ENCODE results near the gene ABHD4.
"Not testable (repeated sequence)": the region's sequence is repeated elsewhere in the genome, so short reads cannot be mapped to it uniquely, and the experiment has no call there.

The ABHD4 gene

DNA sequence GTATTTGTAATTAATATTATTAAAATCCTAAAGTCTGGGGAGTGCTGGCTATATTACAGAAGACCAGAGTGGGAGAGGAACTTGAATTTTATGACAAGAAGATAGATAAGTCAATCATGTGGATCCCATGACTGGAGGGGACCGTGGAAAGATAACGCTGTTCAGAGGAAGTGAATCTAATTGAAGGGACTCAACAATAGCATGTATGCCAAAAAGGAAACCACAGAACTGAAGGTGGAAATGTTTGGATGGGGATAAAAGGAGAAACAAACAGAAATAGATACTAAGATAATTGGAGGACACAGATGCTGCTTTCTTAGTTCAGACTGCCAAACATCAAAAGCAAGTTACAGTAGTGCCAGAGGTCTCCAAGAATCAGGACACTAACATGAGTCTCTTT, 24.9 kb downstream of the ABHD4 start:
- H3K27me3 ChIP-seq (ENCODE audit: control insufficient read depth, insufficient read depth, low read length), result no peaks in the 10 kb centered on the region
- H3K27ac ChIP-seq (ENCODE audit: low read depth, low read length), result no peak overlapping the region
- H3K9ac ChIP-seq (ENCODE audit: low read length), result no peak overlapping the region
- H3K36me3 ChIP-seq (ENCODE audit: control insufficient read depth, insufficient read depth, low read length), result no peaks in the 10 kb centered on the region
- H3K4me1 ChIP-seq (ENCODE audit: control insufficient read depth, insufficient read depth, low read length), result no peaks in the 10 kb centered on the region
- H3K4me3 ChIP-seq (ENCODE audit: low read length), result no peak overlapping the region

DNA sequence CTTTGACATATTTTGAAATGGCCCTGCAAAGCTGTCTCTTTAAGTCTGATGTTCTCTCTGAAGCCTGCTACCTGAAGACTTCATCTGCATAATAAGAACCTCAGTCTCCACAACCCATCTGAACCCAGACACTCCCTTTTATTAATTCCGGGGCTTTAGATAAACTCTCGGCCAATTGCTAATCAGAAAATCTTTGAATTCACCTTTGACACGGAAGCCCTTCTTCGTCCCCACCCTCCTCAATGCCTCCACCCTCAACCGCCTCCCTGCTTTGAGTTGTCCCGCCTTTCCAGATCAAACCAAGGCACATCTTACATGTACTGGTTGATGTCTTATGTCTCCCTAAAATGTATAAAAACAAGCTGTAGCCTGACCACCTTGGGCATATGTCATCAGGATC, 28.5 kb downstream of the ABHD4 start:
- Histone ChIP-seq H3K27me3 (ENCODE audit: control insufficient read depth, insufficient read depth, low read length) (no peaks in the 10 kb centered on the region), H3K36me3 (ENCODE audit: control insufficient read depth, insufficient read depth, low read length) (no peaks in the 10 kb centered on the region), H3K4me3 (ENCODE audit: low read length) (no peak overlapping the region), H3K27ac (ENCODE audit: low read depth, low read length) (no peak overlapping the region), H3K9ac (ENCODE audit: low read length) (no peak overlapping the region), H3K4me1 (ENCODE audit: control insufficient read depth, insufficient read depth, low read length) (no peaks in the 10 kb centered on the region)

DNA sequence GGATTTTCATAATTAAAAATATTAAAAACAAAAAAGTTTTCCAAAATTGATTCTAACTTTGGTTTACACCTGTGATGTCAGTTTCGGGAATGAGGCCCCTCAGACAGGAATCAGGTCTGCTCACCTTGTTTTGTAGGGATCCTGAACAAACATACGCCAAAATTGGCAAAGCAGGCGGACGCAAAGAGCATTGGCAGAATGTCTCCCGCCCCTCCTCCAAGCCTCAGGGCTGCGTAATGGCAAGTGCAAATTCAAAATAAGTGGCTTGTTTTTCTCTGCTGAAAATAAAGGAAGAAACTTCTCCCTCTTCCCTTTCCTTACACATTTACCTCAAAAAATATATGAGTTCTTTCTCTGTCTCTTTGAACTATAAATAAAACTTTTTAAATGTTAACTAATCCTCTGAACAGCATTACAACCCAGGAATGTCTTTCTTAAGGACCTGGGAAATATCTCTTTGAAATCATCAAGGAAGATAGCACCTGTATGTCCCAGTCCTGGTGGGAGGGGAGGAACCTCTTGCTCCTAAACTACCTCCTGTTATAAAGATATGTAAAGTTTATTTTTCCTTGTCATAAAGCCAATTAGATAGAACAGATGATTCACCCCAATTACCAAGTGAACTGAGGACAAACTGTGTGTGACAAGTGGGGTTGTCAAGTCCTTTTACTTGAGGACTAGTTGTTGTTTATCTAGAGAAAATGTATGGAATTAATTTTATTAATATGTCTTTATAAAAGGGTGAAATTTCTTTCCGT, 29.6 kb downstream of the ABHD4 start:
- no peaks in the 10 kb centered on the region for H3K4me1 ChIP-seq (ENCODE audit: control insufficient read depth, insufficient read depth, low read length)
- no peak overlapping the region for H3K27ac ChIP-seq (ENCODE audit: low read depth, low read length)
- no peaks in the 10 kb centered on the region for H3K36me3 ChIP-seq (ENCODE audit: control insufficient read depth, insufficient read depth, low read length)
- no peaks in the 10 kb centered on the region for H3K27me3 ChIP-seq (ENCODE audit: control insufficient read depth, insufficient read depth, low read length)
- no peak overlapping the region for H3K9ac ChIP-seq (ENCODE audit: low read length)
- no peak overlapping the region for H3K4me3 ChIP-seq (ENCODE audit: low read length)

DNA sequence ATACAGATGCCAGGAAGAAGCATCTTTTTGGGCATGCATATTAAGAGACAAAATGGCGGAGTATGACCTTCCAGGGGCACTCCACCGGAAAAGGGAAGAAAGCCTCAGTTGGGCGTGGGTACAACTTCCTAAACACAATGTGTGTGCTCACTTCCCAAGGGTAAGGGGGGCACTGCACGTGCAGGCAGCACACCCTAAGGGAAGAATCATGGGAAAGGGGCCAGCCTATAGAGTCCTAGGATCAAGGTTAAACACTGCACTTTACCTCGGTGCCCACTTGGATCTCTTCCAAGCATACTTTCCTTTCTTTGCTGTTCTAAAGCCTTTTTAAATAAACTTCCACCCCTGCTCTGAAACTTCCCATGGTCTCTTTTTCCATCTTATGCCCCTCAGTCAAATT, 31.3 kb downstream of the ABHD4 start:
- no peak overlapping the region for H3K27ac ChIP-seq (ENCODE audit: low read depth, low read length)
- no peaks in the 10 kb centered on the region for H3K36me3 ChIP-seq (ENCODE audit: control insufficient read depth, insufficient read depth, low read length)
- no peaks in the 10 kb centered on the region for H3K27me3 ChIP-seq (ENCODE audit: control insufficient read depth, insufficient read depth, low read length)
- H3K4me1 ChIP-seq (ENCODE audit: control insufficient read depth, insufficient read depth, low read length), result no peaks in the 10 kb centered on the region
- H3K9ac ChIP-seq (ENCODE audit: low read length), result no peak overlapping the region
- no peak overlapping the region for H3K4me3 ChIP-seq (ENCODE audit: low read length)

DNA sequence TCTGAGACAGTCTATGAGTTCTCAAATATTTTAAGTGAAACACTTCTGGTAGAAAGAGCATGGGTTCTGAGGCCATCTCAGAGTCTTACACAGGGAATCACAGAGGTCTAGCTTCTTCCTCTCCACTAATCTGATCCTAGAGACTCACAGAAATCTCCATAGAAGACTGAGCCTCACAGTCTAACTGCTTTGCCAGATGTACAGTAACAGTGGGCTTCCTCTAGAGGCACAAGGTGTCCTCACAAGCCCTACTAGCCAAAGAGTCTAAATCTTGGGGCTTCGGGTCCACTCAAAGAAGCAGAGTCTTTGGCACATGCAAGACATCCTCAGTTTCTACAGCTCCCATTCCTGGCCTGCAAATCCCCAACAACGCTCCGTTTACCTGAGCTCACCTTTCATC, 32.0 kb downstream of the ABHD4 start:
- H3K27ac ChIP-seq (ENCODE audit: low read depth, low read length), result no peak overlapping the region
- H3K9ac ChIP-seq (ENCODE audit: low read length), result no peak overlapping the region
- no peaks in the 10 kb centered on the region for H3K27me3 ChIP-seq (ENCODE audit: control insufficient read depth, insufficient read depth, low read length)
- no peak overlapping the region for H3K4me3 ChIP-seq (ENCODE audit: low read length)
- H3K4me1 ChIP-seq (ENCODE audit: control insufficient read depth, insufficient read depth, low read length), result no peaks in the 10 kb centered on the region
- H3K36me3 ChIP-seq (ENCODE audit: control insufficient read depth, insufficient read depth, low read length), result no peaks in the 10 kb centered on the region

DNA sequence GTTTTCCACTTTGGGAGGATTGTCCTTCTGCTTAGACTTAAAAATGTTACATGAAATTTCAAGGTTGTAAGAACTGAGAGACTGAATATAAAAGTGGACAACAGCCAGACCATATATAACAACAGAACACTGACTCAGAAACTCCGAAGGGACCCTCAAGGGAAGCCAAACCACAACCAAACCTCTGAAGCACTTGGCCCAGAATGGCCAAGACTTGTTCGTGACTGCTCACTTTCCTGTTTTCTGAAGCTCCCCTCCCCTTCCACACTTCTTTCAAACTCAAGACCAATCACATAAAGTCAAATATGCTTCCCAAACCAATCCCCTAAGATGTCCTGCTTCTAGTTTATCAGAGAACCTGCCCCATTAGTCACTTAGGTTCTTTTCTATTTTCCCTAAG, 32.4 kb downstream of the ABHD4 start:
- no peak overlapping the region for H3K9ac ChIP-seq (ENCODE audit: low read length)
- no peaks in the 10 kb centered on the region for H3K4me1 ChIP-seq (ENCODE audit: control insufficient read depth, insufficient read depth, low read length)
- no peak overlapping the region for H3K27ac ChIP-seq (ENCODE audit: low read depth, low read length)
- no peaks in the 10 kb centered on the region for H3K27me3 ChIP-seq (ENCODE audit: control insufficient read depth, insufficient read depth, low read length)
- no peaks in the 10 kb centered on the region for H3K36me3 ChIP-seq (ENCODE audit: control insufficient read depth, insufficient read depth, low read length)
- no peak overlapping the region for H3K4me3 ChIP-seq (ENCODE audit: low read length)

DNA sequence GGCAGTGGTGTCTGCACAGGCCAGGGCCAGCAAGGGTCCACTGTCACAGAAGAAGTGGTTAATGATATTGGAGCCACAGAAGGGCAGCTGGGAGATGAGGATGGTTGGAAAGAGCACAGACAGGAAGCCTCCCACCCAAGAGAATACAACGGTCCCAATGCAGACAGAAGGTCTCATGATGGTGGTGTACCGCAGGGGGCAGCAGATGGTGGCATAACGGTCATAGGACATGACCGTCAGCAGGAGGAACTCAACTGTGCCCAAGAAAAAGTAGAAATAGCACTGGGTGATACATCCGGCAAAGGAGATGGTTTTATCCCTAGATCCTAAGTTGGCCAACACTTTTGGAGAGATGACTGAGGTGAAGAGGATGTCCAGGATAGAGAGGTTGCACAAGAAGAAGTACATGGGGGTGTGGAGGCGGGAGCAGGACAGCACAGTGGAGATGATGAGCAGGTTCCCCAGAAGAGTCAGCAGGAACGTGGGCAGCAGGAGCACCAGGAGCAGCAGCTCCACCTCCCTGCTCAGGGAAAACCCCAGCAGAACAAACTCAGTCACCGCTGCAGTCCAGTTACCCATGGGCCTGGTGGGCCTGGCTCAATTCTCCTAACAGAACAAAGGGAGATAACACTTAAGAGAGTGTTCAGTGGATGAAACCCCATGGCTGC, 36.3 kb downstream of the ABHD4 start:
- Histone ChIP-seq H3K9ac (ENCODE audit: low read length) (no peak overlapping the region), H3K4me1 (ENCODE audit: control insufficient read depth, insufficient read depth, low read length) (no peaks in the 10 kb centered on the region), H3K36me3 (ENCODE audit: control insufficient read depth, insufficient read depth, low read length) (no peaks in the 10 kb centered on the region), H3K27me3 (ENCODE audit: control insufficient read depth, insufficient read depth, low read length) (no peaks in the 10 kb centered on the region), H3K4me3 (ENCODE audit: low read length) (no peak overlapping the region), H3K27ac (ENCODE audit: low read depth, low read length) (no peak overlapping the region)

DNA sequence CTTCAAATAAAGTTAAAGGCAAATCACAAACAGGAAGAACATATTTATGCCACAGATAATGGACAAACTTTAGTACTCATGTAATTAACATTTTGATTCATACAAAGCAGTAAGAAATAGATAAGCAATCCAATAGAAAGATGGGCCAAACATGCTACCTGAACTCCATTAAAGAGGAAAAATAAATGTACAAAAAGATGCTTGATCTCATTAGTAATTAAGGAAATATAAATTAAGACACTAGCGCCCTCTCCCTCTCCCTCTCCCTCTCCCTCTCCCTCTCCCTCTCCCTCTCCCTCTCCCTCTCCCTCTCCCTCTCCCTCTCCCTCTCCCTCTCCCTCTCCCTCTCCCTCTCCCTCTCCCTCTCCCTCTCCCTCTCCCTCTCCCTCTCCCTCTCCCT, 37.9 kb downstream of the ABHD4 start:
- not testable (repeated sequence) for H3K27me3 ChIP-seq (ENCODE audit: control insufficient read depth, insufficient read depth, low read length); H3K27ac ChIP-seq (ENCODE audit: low read depth, low read length); H3K9ac ChIP-seq (ENCODE audit: low read length); H3K4me1 ChIP-seq (ENCODE audit: control insufficient read depth, insufficient read depth, low read length); H3K4me3 ChIP-seq (ENCODE audit: low read length); H3K36me3 ChIP-seq (ENCODE audit: control insufficient read depth, insufficient read depth, low read length)

DNA sequence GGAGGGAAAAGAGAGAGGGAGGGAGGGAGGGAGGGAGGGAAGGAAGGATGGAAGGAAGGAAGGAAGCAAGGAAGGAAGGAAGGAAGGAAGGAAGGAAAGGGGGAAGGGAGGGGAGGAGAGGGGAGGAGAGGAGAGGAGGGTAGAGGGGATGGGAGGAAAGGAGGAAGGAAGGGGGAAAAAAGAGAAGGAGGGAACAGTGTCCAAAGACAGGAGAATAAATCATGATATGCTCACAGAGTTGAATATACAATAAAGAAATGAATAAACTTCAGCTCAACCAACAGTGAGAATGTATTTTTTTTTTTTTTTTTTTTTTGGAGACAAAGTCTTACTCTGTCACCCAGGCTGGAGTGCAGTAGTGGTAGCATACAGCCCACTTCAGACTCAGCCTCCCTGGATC, 42.1 kb downstream of the ABHD4 start:
- Histone ChIP-seq H3K27me3 (ENCODE audit: control insufficient read depth, insufficient read depth, low read length) (no peaks in the 10 kb centered on the region), H3K4me3 (ENCODE audit: low read length) (no peak overlapping the region), H3K36me3 (ENCODE audit: control insufficient read depth, insufficient read depth, low read length) (no peaks in the 10 kb centered on the region), H3K9ac (ENCODE audit: low read length) (no peak overlapping the region), H3K4me1 (ENCODE audit: control insufficient read depth, insufficient read depth, low read length) (no peaks in the 10 kb centered on the region), H3K27ac (ENCODE audit: low read depth, low read length) (no peak overlapping the region)

DNA sequence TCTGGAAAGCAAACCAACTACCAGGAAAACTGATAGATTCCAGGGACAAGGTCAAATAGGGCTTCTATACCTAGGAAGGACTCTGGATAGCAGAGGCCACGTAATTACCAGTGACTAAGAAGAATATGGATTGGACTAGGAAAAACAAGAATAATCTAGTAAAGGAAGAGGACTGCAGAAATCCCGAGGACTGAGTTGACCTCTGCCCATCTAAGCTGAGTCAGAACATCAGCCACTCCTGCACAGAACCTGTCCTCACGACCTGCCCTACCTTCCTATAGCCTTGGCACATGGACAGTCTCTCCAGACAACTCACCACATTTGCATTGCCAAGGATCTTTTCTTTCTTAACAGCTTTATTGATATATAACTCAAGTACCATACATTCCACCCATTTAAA, 43.7 kb downstream of the ABHD4 start:
- no peak overlapping the region for H3K9ac ChIP-seq (ENCODE audit: low read length)
- H3K4me1 ChIP-seq (ENCODE audit: control insufficient read depth, insufficient read depth, low read length), result no peaks in the 10 kb centered on the region
- H3K27ac ChIP-seq (ENCODE audit: low read depth, low read length), result no peak overlapping the region
- H3K27me3 ChIP-seq (ENCODE audit: control insufficient read depth, insufficient read depth, low read length), result no peaks in the 10 kb centered on the region
- no peak overlapping the region for H3K4me3 ChIP-seq (ENCODE audit: low read length)
- H3K36me3 ChIP-seq (ENCODE audit: control insufficient read depth, insufficient read depth, low read length), result no peaks in the 10 kb centered on the region

DNA sequence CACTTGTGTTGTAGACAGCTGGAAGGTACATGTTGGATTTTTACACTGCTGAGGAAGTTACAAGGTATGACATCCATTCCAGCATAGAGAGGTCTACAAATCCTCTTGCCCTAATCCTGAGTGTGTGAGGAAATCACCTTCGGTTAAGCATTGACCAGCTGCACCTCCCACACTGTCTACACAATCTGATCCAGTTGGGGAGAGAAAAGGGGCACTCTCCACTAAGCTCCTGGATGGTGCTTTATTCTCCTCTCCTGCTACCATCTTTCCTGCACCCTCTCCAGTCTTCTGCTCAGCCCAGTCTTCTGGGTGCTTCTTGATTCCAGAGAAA, 46.2 kb downstream of the ABHD4 start, which contains the start of gene OR6J1:
TSS of gene OR6J1 (minus strand) at position 48 of the 331 bp plus-strand sequence. CDS start 9,541 bp downstream, outside the sequence.
- no peak within 1 kb of the TSS for H3K27ac ChIP-seq (ENCODE audit: low read depth, low read length)
- no peaks in the 10 kb centered on the region for H3K36me3 ChIP-seq (ENCODE audit: control insufficient read depth, insufficient read depth, low read length)
- no peak within 1 kb of the TSS for H3K9ac ChIP-seq (ENCODE audit: low read length)
- H3K4me1 ChIP-seq (ENCODE audit: control insufficient read depth, insufficient read depth, low read length), result no peaks in the 10 kb centered on the region
- H3K27me3 ChIP-seq (ENCODE audit: control insufficient read depth, insufficient read depth, low read length), result no peaks in the 10 kb centered on the region
- H3K4me3 ChIP-seq (ENCODE audit: low read length), result no peak within 1 kb of the TSS

DNA sequence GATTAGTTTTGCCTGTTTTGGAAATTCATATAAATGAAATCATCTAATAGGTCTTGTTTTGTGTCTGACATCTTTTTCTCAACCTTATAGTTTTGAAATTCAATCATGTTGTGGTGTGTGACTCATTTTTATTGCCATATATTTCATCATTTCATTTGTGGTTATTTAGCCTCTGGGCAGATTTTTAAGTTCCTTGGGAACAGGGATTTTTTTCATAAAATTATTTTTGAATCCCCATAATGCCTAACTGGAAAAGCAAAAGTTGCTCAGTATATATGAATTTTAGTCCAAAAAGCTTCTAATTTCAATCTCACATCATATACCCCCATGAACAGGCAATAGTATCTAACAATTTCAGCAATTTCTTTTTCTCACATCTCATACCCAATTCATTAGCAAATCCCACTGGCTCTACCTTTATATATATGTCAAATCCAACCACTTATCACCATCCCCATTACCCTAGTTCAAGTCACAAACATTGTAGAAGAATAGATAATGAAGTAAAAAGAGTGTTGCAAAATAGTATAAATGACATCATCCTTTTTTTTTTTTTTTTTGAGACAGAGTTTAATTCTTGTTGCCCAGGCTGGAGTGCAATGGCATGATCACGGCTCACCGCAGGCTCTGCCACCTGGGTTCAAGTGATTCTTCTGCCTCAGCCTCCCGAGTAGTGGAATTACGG, 48.6 kb downstream of the ABHD4 start:
- no peaks in the 10 kb centered on the region for H3K27me3 ChIP-seq (ENCODE audit: control insufficient read depth, insufficient read depth, low read length)
- no peaks in the 10 kb centered on the region for H3K4me1 ChIP-seq (ENCODE audit: control insufficient read depth, insufficient read depth, low read length)
- H3K27ac ChIP-seq (ENCODE audit: low read depth, low read length), result no peak overlapping the region
- no peak overlapping the region for H3K4me3 ChIP-seq (ENCODE audit: low read length)
- H3K9ac ChIP-seq (ENCODE audit: low read length), result no peak overlapping the region
- H3K36me3 ChIP-seq (ENCODE audit: control insufficient read depth, insufficient read depth, low read length), result no peaks in the 10 kb centered on the region
